Endodermal cell (in vitro differentiated cells): ENCODE data around the gene FABP2. TPM values are rescaled to one million over a fixed set of nuclear protein-coding genes. Genes with fewer than 3 reads are reported as not detected.

ENCODE experiments used
- DNase-seq: peaks from one replicate; pipeline ENCODE4 v3.0.0-alpha.2; 2017
- H3K27ac ChIP-seq: 2 replicates; pipeline ENCODE4 v1.5.1; 2013; ENCODE audit warnings: mild to moderate bottlenecking, low read depth, low read length, moderate library complexity
- H3K27me3 ChIP-seq: 2 replicates; pipeline ENCODE4 v1.6.1; 2013; ENCODE audit warnings: mild to moderate bottlenecking, low read length, moderate library complexity; ENCODE audit not compliant: insufficient read depth, control insufficient read depth, poor library complexity, severe bottlenecking
- H3K36me3 ChIP-seq: 2 replicates; pipeline ENCODE4 v1.7.0; 2013; ENCODE audit warnings: mild to moderate bottlenecking, low read length, moderate library complexity; ENCODE audit not compliant: control insufficient read depth, insufficient read depth
- H3K4me1 ChIP-seq: one replicate; pipeline ENCODE4 v1.7.0; 2013; ENCODE audit warnings: low read length; ENCODE audit not compliant: control insufficient read depth, insufficient read depth
- H3K4me3 ChIP-seq: 2 replicates; pipeline ENCODE4 v1.5.1; 2013; ENCODE audit warnings: mild to moderate bottlenecking, low read length, moderate library complexity
- H3K9ac ChIP-seq: 2 replicates; pipeline ENCODE4 v1.6.1; 2013; ENCODE audit warnings: mild to moderate bottlenecking, low read length, moderate library complexity; ENCODE audit not compliant: poor library complexity, severe bottlenecking; ENCODE audit errors: extremely low read depth
- H3K9me3 ChIP-seq: 2 replicates; pipeline ENCODE4 v1.6.1; 2013; ENCODE audit warnings: mild to moderate bottlenecking, low read length, moderate library complexity; ENCODE audit not compliant: control insufficient read depth
- H3K27ac Mint-ChIP-seq: 2 replicates; pipeline ENCODE4 v1.8.0; 2020; ENCODE audit warnings: mixed read lengths
- H3K27me3 Mint-ChIP-seq: 2 replicates; pipeline ENCODE4 v1.8.0; 2021; ENCODE audit warnings: mild to moderate bottlenecking, mixed read lengths; ENCODE audit not compliant: insufficient read depth
- H3K36me3 Mint-ChIP-seq: 2 replicates; pipeline ENCODE4 v1.8.0; 2020; ENCODE audit warnings: low read depth, mixed read lengths
- H3K4me1 Mint-ChIP-seq: 2 replicates; pipeline ENCODE4 v1.8.0; 2020; ENCODE audit warnings: mixed read lengths
- H3K4me3 Mint-ChIP-seq: 2 replicates; pipeline ENCODE4 v1.8.0; 2020; ENCODE audit warnings: mild to moderate bottlenecking, moderate library complexity, mixed read lengths
- H3K9me3 Mint-ChIP-seq: 2 replicates; pipeline ENCODE4 v1.8.0; 2020; ENCODE audit warnings: mild to moderate bottlenecking, mixed read lengths
- WGBS, 2 experiments: methylation state at CpG; one replicate each; pipeline versions ENCODE4 v1.1.5 to v1.1.7; 2013; ENCODE audit warnings: missing lambda C conversion rate in 2 of 2, mixed read lengths in 1 of 2; ENCODE audit not compliant: insufficient coverage in 1 of 2, insufficient read length in 1 of 2; 5-methylcytosine and 5-hydroxymethylcytosine counted together
- total RNA-seq, 2 donors: library from RNA; stranded (reverse); fragmentation: NEBNext Ultra II Directional in 1 of 2; extraction: Animal tissue kit (Norgen Biotek cat#: 25700) in 1 of 2; gene quantifications; 2 replicates in 1 of 2; 3 replicates in 1 of 2; pipeline ENCODE4 v1.2.1, GENCODE V29; 2021
- TF ChIP-seq, protein P1 (sequence below): fragments of 200-600 bp; sonication (generic); conservative IDR thresholded peaks from 2 replicates; pipeline ENCODE4 v1.5.0; 2021; ENCODE audit warnings: antibody characterized with exemption, mild to moderate bottlenecking

The FABP2 gene
- total RNA-seq, 2 donors from 2014 or later, result not detected

DNA sequence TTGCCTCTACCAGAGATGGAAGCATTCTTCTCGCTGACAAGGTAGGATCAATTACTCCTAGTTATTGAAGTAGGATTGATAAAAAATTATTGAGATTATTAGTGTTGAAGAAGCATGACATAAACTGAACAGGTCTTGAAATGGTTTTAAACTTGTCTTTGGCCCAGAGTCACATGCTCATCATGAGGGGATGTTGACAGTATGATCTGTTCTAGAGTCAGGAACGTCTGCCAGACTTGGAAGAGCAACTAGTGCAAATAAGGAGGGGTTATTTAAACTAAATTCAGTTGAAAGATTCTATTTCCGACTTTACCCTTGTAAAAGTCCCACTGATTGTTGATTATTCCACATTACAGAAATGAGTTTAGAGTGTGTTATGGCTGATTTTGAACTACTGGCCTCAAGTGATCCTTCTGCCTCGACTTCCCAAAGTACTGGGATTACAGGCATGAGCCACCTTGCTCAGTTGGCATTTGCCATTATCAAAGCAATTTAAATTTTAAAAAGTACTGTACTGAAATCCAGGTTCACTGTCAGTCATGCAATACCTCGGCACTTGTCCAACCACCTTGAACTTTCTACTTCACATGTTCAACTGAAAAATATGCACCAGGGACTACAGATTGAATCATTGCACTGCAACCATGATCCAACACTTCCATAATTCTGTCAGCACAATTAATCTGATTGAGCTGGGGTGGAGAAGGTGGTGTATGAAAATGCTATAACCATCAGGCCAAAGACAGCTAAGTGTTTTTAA lies 19.7 kb downstream of the FABP2 start:
- no peak overlapping the region for H3K4me3 Mint-ChIP-seq
- peaks cover 6% of the 10 kb centered on the region for H3K36me3 Mint-ChIP-seq
- Histone ChIP-seq H3K9ac (no peak overlapping the region), H3K27me3 (no peaks in the 10 kb centered on the region), H3K4me1 (no peaks in the 10 kb centered on the region), H3K36me3 (peaks cover 6% of the 10 kb centered on the region), H3K9me3 (no peaks in the 10 kb centered on the region), H3K27ac (no peak overlapping the region), H3K4me3 (no peak overlapping the region)
- WGBS, 2 experiments, result 91 to 94% methylated on average over 5 of the region's 5 CpGs
- TF ChIP-seq, protein P1, sequence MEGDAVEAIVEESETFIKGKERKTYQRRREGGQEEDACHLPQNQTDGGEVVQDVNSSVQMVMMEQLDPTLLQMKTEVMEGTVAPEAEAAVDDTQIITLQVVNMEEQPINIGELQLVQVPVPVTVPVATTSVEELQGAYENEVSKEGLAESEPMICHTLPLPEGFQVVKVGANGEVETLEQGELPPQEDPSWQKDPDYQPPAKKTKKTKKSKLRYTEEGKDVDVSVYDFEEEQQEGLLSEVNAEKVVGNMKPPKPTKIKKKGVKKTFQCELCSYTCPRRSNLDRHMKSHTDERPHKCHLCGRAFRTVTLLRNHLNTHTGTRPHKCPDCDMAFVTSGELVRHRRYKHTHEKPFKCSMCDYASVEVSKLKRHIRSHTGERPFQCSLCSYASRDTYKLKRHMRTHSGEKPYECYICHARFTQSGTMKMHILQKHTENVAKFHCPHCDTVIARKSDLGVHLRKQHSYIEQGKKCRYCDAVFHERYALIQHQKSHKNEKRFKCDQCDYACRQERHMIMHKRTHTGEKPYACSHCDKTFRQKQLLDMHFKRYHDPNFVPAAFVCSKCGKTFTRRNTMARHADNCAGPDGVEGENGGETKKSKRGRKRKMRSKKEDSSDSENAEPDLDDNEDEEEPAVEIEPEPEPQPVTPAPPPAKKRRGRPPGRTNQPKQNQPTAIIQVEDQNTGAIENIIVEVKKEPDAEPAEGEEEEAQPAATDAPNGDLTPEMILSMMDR, result no peak
- H3K4me1 Mint-ChIP-seq, result peaks cover 13% of the 10 kb centered on the region
- peaks cover 4% of the 10 kb centered on the region for H3K27me3 Mint-ChIP-seq
- H3K27ac Mint-ChIP-seq, result no peak overlapping the region
- no peak for DNase-seq
- no peaks in the 10 kb centered on the region for H3K9me3 Mint-ChIP-seq

DNA sequence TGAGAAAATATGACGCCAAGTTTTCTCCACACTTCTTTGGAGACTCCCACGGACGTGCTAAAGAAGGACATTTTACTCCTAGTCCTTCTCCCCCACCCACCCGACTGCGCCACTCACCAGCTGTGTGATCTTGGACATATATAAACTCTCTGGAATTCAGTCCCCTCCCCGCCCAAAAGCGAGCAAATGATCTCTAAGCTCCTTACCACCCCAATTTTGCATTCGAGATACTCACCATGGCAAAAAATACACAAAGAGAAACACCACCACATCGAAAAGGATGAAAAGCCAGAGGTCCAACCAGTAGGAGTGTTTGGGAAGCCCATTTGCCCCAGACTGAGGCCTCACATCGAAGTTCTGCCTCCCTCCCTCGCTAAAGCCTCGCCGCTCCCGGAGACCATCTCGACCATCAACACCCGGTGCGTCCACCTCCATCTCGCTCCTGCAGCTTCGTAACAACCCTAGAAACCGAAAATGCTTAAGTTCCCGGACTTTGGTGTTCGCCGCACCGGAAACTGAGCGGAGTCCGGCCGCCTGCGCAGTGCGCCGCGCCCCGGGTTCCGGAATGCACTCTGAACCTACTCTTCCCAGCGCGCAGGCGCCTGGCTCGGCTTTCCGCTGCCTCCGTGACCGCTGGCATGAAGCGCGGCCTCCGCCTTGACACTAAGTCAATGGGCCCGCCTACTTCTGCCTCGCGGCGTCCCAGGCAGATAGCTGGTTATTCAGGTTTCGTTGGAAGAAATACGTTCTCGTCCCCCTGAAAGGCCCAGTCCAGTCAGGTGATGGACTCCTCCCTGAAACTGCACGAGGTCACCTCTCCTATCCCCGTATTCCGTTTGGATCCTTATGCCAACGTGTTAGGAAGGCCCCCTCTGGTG lies 21.6 kb downstream of the FABP2 start:
- peaks cover 4% of the 10 kb centered on the region for H3K27me3 Mint-ChIP-seq
- Histone ChIP-seq H3K27me3 (no peaks in the 10 kb centered on the region), H3K9ac (peak overlapping the region; percentile 79), H3K9me3 (no peaks in the 10 kb centered on the region), H3K27ac (peak overlapping the region; percentile 34), H3K4me1 (no peaks in the 10 kb centered on the region), H3K4me3 (peak overlapping the region; percentile 90), H3K36me3 (peaks cover 25% of the 10 kb centered on the region)
- peak; percentile 98 for DNase-seq
- TF ChIP-seq, protein P1, result peak; percentile 57
- H3K27ac Mint-ChIP-seq, result peak overlapping the region; percentile 98
- 5 to 26% methylated on average over 23 to 54 of the region's 54 CpGs for WGBS, 2 experiments
- H3K4me1 Mint-ChIP-seq, result peaks cover 13% of the 10 kb centered on the region
- H3K9me3 Mint-ChIP-seq, result no peaks in the 10 kb centered on the region
- peak overlapping the region; percentile 96 for H3K4me3 Mint-ChIP-seq
- peaks cover 22% of the 10 kb centered on the region for H3K36me3 Mint-ChIP-seq

DNA sequence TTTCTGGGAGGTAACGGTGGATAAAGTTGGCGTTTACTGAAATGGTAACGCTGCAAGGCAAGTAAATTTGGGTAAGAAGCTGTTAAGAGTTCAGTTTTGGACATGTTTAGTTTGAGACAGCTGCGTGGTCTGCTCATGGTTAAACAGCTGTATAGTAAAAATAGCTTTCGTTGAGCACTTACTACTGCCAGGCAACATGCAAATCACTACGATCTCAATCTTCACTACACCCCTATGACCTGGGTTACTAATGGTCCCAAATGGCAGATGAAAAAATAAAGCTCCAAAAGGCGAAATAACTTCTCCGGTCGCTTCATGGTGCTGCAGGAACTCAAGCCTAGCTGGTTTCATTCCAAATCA lies 22.2 kb downstream of the FABP2 start:
- Histone ChIP-seq H3K4me1 (no peaks in the 10 kb centered on the region), H3K9ac (peak overlapping the region; percentile 79), H3K36me3 (peaks cover 31% of the 10 kb centered on the region), H3K9me3 (no peaks in the 10 kb centered on the region), H3K27ac (peak overlapping the region; percentile 34), H3K4me3 (peak overlapping the region; percentile 90), H3K27me3 (no peaks in the 10 kb centered on the region)
- Mint-ChIP-seq H3K27ac (peak overlapping the region; percentile 98), H3K4me3 (peak overlapping the region; percentile 96), H3K36me3 (peaks cover 24% of the 10 kb centered on the region), H3K9me3 (no peaks in the 10 kb centered on the region), H3K4me1 (peaks cover 13% of the 10 kb centered on the region), H3K27me3 (peaks cover 2% of the 10 kb centered on the region)
- no peak for DNase-seq
- 22 to 40% methylated on average over 6 to 9 of the region's 9 CpGs for WGBS, 2 experiments
- TF ChIP-seq, protein P1, result no peak
